ENCODE measurements around the gene CDCP2. TPM values are rescaled to one million over a fixed set of nuclear protein-coding genes. Genes with fewer than 3 reads are reported as not detected.

Gene CDCP2
- total RNA-seq, 4 donors from 2014 or later: 0.45 TPM; not detected in 3

GRCh38 chr1:54159733-54160316 is 7.0 kb upstream of the CDCP2 start:
- intact Hi-C loops (cut with DNase I): no loop called here
- H3K27me3 ChIP-seq: no peaks in the 10 kb centered on the region
- no peaks in the 10 kb centered on the region for H3K36me3 ChIP-seq
- no peak overlapping the region for H3K27ac ChIP-seq
- TF ChIP-seq POLR2A (IDR thresholded peaks at IDR 0.05) (no peak), CTCF (IDR thresholded peaks at IDR 0.05) (no peak)
- H3K4me1 ChIP-seq: no peaks in the 10 kb centered on the region
- no peak overlapping the region for H3K4me3 ChIP-seq (replicated peaks in 1 of 3)
- 70 to 84% methylated on average over 4 of the region's 4 CpGs for WGBS, 2 donors
- DNase-seq: no peak
- H3K9me3 ChIP-seq: no peaks in the 10 kb centered on the region

- Histone ChIP-seq H3K36me3 (no peaks in the 10 kb centered on the region), H3K27ac (no peak overlapping the region), H3K9me3 (no peaks in the 10 kb centered on the region), H3K4me1 (no peaks in the 10 kb centered on the region), H3K4me3 (replicated peaks in 1 of 3) (no peak overlapping the region), H3K27me3 (no peaks in the 10 kb centered on the region)
- TF ChIP-seq POLR2A (IDR thresholded peaks at IDR 0.05): no peak
- TF ChIP-seq CTCF (IDR thresholded peaks at IDR 0.05): no peak
- intact Hi-C loops (cut with DNase I): no loop called here
- WGBS, 2 donors: 81% methylated on average over 2 of the region's 3 CpGs; no CpG with 5 or more reads in 1 of the 2 donors
- DNase-seq: no peak
Measured at GRCh38 chr1:54158071-54158470, 5.3 kb upstream of the CDCP2 start.

- intact Hi-C loops (cut with DNase I): no loop called here
- Histone ChIP-seq H3K4me1 (no peaks in the 10 kb centered on the region), H3K36me3 (no peaks in the 10 kb centered on the region), H3K4me3 (replicated peaks in 1 of 3) (no peak overlapping the region), H3K9me3 (no peaks in the 10 kb centered on the region), H3K27ac (no peak overlapping the region), H3K27me3 (no peaks in the 10 kb centered on the region)
- 90 to 93% methylated on average over 6 of the region's 6 CpGs for WGBS, 2 donors
- TF ChIP-seq CTCF (IDR thresholded peaks at IDR 0.05) (no peak), POLR2A (IDR thresholded peaks at IDR 0.05) (no peak)
- DNase-seq: no peak
Measured at GRCh38 chr1:54157401-54157800, 4.6 kb upstream of the CDCP2 start.

GRCh38 chr1:54156986-54157385 is 4.2 kb upstream of the CDCP2 start:
- Histone ChIP-seq H3K4me1 (no peaks in the 10 kb centered on the region), H3K9me3 (no peaks in the 10 kb centered on the region), H3K27ac (no peak overlapping the region), H3K4me3 (replicated peaks in 1 of 3) (no peak overlapping the region), H3K27me3 (no peaks in the 10 kb centered on the region), H3K36me3 (no peaks in the 10 kb centered on the region)
- DNase-seq: no peak
- intact Hi-C loops (cut with DNase I): no loop called here
- TF ChIP-seq POLR2A (IDR thresholded peaks at IDR 0.05) (no peak), CTCF (IDR thresholded peaks at IDR 0.05) (no peak)
- 97 to 98% methylated on average over 7 of the region's 7 CpGs for WGBS, 2 donors

- no peak for TF ChIP-seq CTCF (IDR thresholded peaks at IDR 0.05)
- TF ChIP-seq POLR2A (IDR thresholded peaks at IDR 0.05): no peak
- intact Hi-C loops (cut with DNase I): no loop called here
- no peak for DNase-seq
- no peak overlapping the region for H3K4me3 ChIP-seq (replicated peaks in 1 of 3)
- 93 to 97% methylated on average over 3 of the region's 3 CpGs for WGBS, 2 donors
- no peaks in the 10 kb centered on the region for H3K9me3 ChIP-seq
- no peaks in the 10 kb centered on the region for H3K36me3 ChIP-seq
- H3K27me3 ChIP-seq: no peaks in the 10 kb centered on the region
- no peaks in the 10 kb centered on the region for H3K4me1 ChIP-seq
- H3K27ac ChIP-seq: no peak overlapping the region
Measured at GRCh38 chr1:54156201-54156600, 3.4 kb upstream of the CDCP2 start.

Data from thyroid gland (tissue), 4 donors.